EH (cell line): ENCODE data around the gene EFS.

Source experiments
- DNase-seq: peaks from one replicate; pipeline ENCODE4 v3.0.0-alpha.2; 2015; ENCODE audit warnings: low read depth

The EFS gene

GRCh38 chr14:23379366-23380196, 14.6 kb upstream of the EFS start:
- DNase-seq, result peak; percentile 45

GRCh38 chr14:23378612-23379220, 13.7 kb upstream of the EFS start:
- DNase-seq, result no peak

GRCh38 chr14:23377573-23378563, 12.9 kb upstream of the EFS start:
- no peak for DNase-seq

- DNase-seq, result no peak
Observed at GRCh38 chr14:23377198-23377550, 12.2 kb upstream of the EFS start.

- no peak for DNase-seq
Observed at GRCh38 chr14:23376482-23377197, 11.7 kb upstream of the EFS start, which contains the start of gene CMTM5. Gene CMTM5 (plus strand): TSS chr14:23377046. CDS start chr14:23377252, 206 bp downstream.

GRCh38 chr14:23375527-23376251, 10.7 kb upstream of the EFS start:
- DNase-seq, result no peak

- DNase-seq, result no peak
Observed at GRCh38 chr14:23373041-23373440, 8.1 kb upstream of the EFS start.

- no peak for DNase-seq
Observed at GRCh38 chr14:23372509-23372908, 7.5 kb upstream of the EFS start, which contains the start of gene IL25. Gene IL25 (plus strand): TSS chr14:23372809.

GRCh38 chr14:23371865-23372264, 6.9 kb upstream of the EFS start:
- DNase-seq, result no peak

GRCh38 chr14:23370221-23370620, 5.2 kb upstream of the EFS start:
- DNase-seq, result no peak

GRCh38 chr14:23366426-23366921, 1.5 kb upstream of the EFS start:
- peak; percentile 79 for DNase-seq

- peak; percentile 77 for DNase-seq
Observed at GRCh38 chr14:23365732-23366425, 907 bp upstream of the EFS start.

GRCh38 chr14:23364164-23365035, 572 bp downstream of the EFS start:
- DNase-seq, result peak; percentile 78

- DNase-seq, result peak; percentile 41
Observed at GRCh38 chr14:23362200-23362599, 2.8 kb downstream of the EFS start.

GRCh38 chr14:23361763-23362162, 3.2 kb downstream of the EFS start:
- DNase-seq, result no peak

GRCh38 chr14:23361320-23361719, 3.7 kb downstream of the EFS start:
- DNase-seq, result peak; percentile 55

- no peak for DNase-seq
Observed at GRCh38 chr14:23360496-23360895, 4.5 kb downstream of the EFS start.

- no peak for DNase-seq
Observed at GRCh38 chr14:23359722-23360447, 5.1 kb downstream of the EFS start.
